A549 (cell line): ENCODE data around the gene BSND. TPM values are rescaled to one million over a fixed set of nuclear protein-coding genes. Genes with fewer than 3 reads are reported as not detected.

ENCODE experiments used
- ATAC-seq, 2 experiments: fragments of 200-7000 bp in 1 of 2; fragments of >200 bp in 1 of 2; cut with Nextera tagmentation in 1 of 2; cut with Tn5 transposase in 1 of 2; 3 replicates each; pipeline versions ENCODE4 v1.8.0 to v1.9.1; 2018 to 2020; ENCODE audit warnings: mild to moderate bottlenecking in 1 of 2, moderate library complexity in 1 of 2
- CTCF ChIA-PET: fragments of 300-600 bp; sonication (Branson Sonifier 250); formaldehyde crosslinking; extraction: SDS; loops from one replicate; lab custom pipeline; 2021; ENCODE audit warnings: antibody characterized with exemption, inconsistent platforms; lab: Yijun Ruan, JAX
- POLR2A ChIA-PET: fragments of 350-600 bp; formaldehyde crosslinking; extraction: SDS; loops from one replicate; lab custom pipeline; 2021; ENCODE audit warnings: antibody characterized with exemption, inconsistent platforms; lab: Yijun Ruan, JAX
- DNase-seq, 2 experiments: peaks; one replicate each; pipeline versions ENCODE4 v3.0.0 to v3.0.0-alpha.2; 2011 to 2016; ENCODE audit warnings: low read depth in 1 of 2, low spot score in 1 of 2
- FAIRE-seq: peaks from 2 replicates; lab custom pipeline; 2011; peaks lifted over from hg19 to GRCh38; lab: Jason Lieb, UNC
- H3K27ac ChIP-seq, 2 experiments: fragments of >200 bp; sonication (Bioruptor Twin); formaldehyde crosslinking; 3 replicates each; pipeline ENCODE4 v1.5.1; 2016 to 2017
- H3K4me1 ChIP-seq: fragments of >200 bp; sonication (Bioruptor Twin); formaldehyde crosslinking; 3 replicates; pipeline ENCODE4 v1.6.1; 2016
- H3K4me2 ChIP-seq: fragments of >200 bp; sonication (Bioruptor Twin); formaldehyde crosslinking; 3 replicates; pipeline ENCODE4 v1.6.1; 2016
- H3K4me3 ChIP-seq: fragments of >200 bp; sonication (Bioruptor Twin); formaldehyde crosslinking; 3 replicates; pipeline ENCODE4 v1.5.1; 2016
- H3K9me3 ChIP-seq: fragments of >200 bp; sonication (Bioruptor Twin); formaldehyde crosslinking; 3 replicates; pipeline ENCODE4 v1.6.1; 2016
- ELK1 ChIP-seq: fragments of 150-350 bp; IDR thresholded peaks from 2 replicates; pipeline ENCODE4 v1.6.1; 2014; ENCODE audit warnings: low read depth, mild to moderate bottlenecking, low read length
- EP300 ChIP-seq, 2 experiments: fragments of >200 bp; sonication (Bioruptor Twin); formaldehyde crosslinking; IDR thresholded peaks; 2 replicates in 1 of 2; 3 replicates in 1 of 2; pipeline ENCODE4 v1.6.1; 2016 to 2017
- HMGXB4 ChIP-seq: fragments of 250-450 bp; sonication (Bioruptor Pico); IDR thresholded peaks from 2 replicates; pipeline ENCODE4 v1.5.0; 2021; ENCODE audit warnings: mild to moderate bottlenecking, moderate library complexity, borderline replicate concordance
- HOXA7 ChIP-seq: fragments of 250-450 bp; sonication (Bioruptor Pico); IDR thresholded peaks from 2 replicates; pipeline ENCODE4 v1.5.0; 2020; ENCODE audit warnings: mild to moderate bottlenecking, moderate library complexity
- HOXB13 ChIP-seq: fragments of 250-450 bp; sonication (Bioruptor Pico); IDR thresholded peaks from 2 replicates; pipeline ENCODE4 v1.5.0; 2020; ENCODE audit warnings: low read depth, mild to moderate bottlenecking, moderate library complexity
- HOXB5 ChIP-seq: fragments of 250-450 bp; sonication (Bioruptor Pico); IDR thresholded peaks from 2 replicates; pipeline ENCODE4 v1.5.0; 2020; ENCODE audit warnings: mild to moderate bottlenecking, moderate library complexity
- JUN ChIP-seq, 2 experiments: fragments of >200 bp; sonication (Bioruptor Twin); formaldehyde crosslinking; IDR thresholded peaks; 2 replicates in 1 of 2; 3 replicates in 1 of 2; pipeline ENCODE4 v1.6.1; 2016 to 2017
- MAFK ChIP-seq: fragments of 450-650 bp; IDR thresholded peaks from 2 replicates; pipeline ENCODE4 v1.6.1; 2014; ENCODE audit not compliant: partially characterized antibody
- NR3C1 ChIP-seq: fragments of >200 bp; sonication (Bioruptor Twin); formaldehyde crosslinking; IDR thresholded peaks from 3 replicates; pipeline ENCODE4 v1.6.1; 2017
- POLR2AphosphoS2 ChIP-seq: conservative IDR thresholded peaks from 2 replicates; pipeline ENCODE4 v1.6.1; 2012; ENCODE audit warnings: low read length, improper control_type of control experiment, inconsistent platforms
- RAD21 ChIP-seq, 2 experiments: fragments of >200 bp in 1 of 2; sonication (Bioruptor Twin) in 1 of 2; formaldehyde crosslinking in 1 of 2; IDR thresholded peaks in 1 of 2; conservative IDR thresholded peaks in 1 of 2; 2 replicates in 1 of 2; 3 replicates in 1 of 2; pipeline ENCODE4 v1.6.1; 2012 to 2018; ENCODE audit warnings: inconsistent platforms in 1 of 2
- RCOR1 ChIP-seq: fragments of 150-350 bp; IDR thresholded peaks from 2 replicates; pipeline ENCODE4 v1.6.1; 2014; ENCODE audit warnings: antibody characterized with exemption, low read length, low read depth
- RFX5 ChIP-seq: fragments of 450-650 bp; IDR thresholded peaks from 2 replicates; pipeline ENCODE4 v1.7.1; 2014; ENCODE audit warnings: antibody characterized with exemption, mild to moderate bottlenecking, moderate library complexity
- SREBF2 ChIP-seq: fragments of 450-650 bp; IDR thresholded peaks from 2 replicates; pipeline ENCODE4 v1.6.1; 2014; ENCODE audit warnings: mild to moderate bottlenecking, moderate library complexity
- TP53 ChIP-seq: fragments of 250-450 bp; sonication (Bioruptor Pico); IDR thresholded peaks from 2 replicates; pipeline ENCODE4 v1.5.0; 2021; ENCODE audit warnings: mild to moderate bottlenecking, moderate library complexity
- ZC3H11A ChIP-seq: fragments of 450-650 bp; IDR thresholded peaks from 2 replicates; pipeline ENCODE4 v1.6.1; 2014; ENCODE audit warnings: antibody characterized with exemption, mild to moderate bottlenecking
- WGBS: methylation state at CpG from one replicate; pipeline ENCODE4 v1.1.6; 2017; ENCODE audit errors: missing lambda C conversion rate; 5-methylcytosine and 5-hydroxymethylcytosine counted together
- polyA plus RNA-seq, 4 experiments: library from polyadenylated mRNA; depleted of rRNA in 3 of 4; stranded (reverse); fragments of >200 nt; fragmentation: RNase III in 1 of 4; extraction: RNeasy Plus Mini Kit Qiagen cat#74134 plus additional on column Dnase treatment in 1 of 4; gene quantifications; 2 replicates in 3 of 4; 3 replicates in 1 of 4; pipeline ENCODE4 v1.2.3, GENCODE V29; 2011 to 2017
- TF ChIP-seq, protein P1 (sequence below): fragments of 250-450 bp; sonication (Bioruptor Pico); IDR thresholded peaks from 2 replicates; pipeline ENCODE4 v1.5.0; 2020; ENCODE audit warnings: low read depth, mild to moderate bottlenecking, moderate library complexity
- TF ChIP-seq, protein P2 (sequence below): fragments of 450-650 bp; IDR thresholded peaks from 2 replicates; pipeline ENCODE4 v1.6.1; 2014; ENCODE audit warnings: antibody characterized with exemption
- TF ChIP-seq, protein P3 (sequence below): fragments of >200 bp; sonication (Bioruptor Twin); formaldehyde crosslinking; IDR thresholded peaks from 3 replicates; pipeline ENCODE4 v1.6.1; 2016
- TF ChIP-seq, protein P4 (sequence below): IDR thresholded peaks from 2 replicates; pipeline ENCODE4 v1.6.1; 2012

BSND gene
- polyA plus RNA-seq, 2 of the 4 experiments (the other 2 are of a cell fraction): not detected

DNA sequence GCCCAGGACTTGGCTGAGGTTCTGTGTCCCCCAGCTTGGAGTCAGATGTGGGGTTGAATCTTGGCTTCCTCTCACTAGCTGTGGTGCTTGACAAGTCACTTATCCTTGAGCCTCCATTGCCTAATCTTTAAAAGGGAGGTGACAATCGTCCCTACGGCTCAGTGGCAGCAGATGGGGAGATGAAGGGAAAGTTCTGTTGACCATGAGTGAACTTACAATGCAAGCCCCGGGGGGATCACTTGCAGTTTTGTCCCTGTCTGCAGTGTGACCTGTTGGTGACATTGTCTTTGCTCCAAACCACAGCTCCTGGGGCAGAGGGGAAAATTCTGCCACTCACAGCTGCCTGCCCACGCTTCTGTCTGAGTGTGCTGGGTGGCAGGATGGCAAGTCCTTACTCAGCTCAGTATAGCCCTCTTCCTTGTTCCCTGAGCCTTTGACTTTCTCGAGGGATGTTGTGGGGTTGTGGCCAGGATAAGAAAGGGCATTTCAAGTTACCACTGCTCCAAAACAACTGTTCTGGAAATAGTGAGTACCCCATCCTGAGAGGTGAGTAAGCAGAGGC is 42.3 kb downstream of the BSND start:
- peaks cover 16% of the 10 kb centered on the region for H3K4me1 ChIP-seq
- ATAC-seq: no peak
- TF ChIP-seq HMGXB4 (CRISPR knock-in tag): no peak
- no peak for TF ChIP-seq ZC3H11A
- TF ChIP-seq RCOR1: no peak
- no peak for TF ChIP-seq HOXA7 (CRISPR knock-in tag)
- no peak for TF ChIP-seq HOXB5 (CRISPR knock-in tag)
- TF ChIP-seq, protein P1, sequence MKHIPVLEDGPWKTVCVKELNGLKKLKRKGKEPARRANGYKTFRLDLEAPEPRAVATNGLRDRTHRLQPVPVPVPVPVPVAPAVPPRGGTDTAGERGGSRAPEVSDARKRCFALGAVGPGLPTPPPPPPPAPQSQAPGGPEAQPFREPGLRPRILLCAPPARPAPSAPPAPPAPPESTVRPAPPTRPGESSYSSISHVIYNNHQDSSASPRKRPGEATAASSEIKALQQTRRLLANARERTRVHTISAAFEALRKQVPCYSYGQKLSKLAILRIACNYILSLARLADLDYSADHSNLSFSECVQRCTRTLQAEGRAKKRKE (CRISPR knock-in tag): no peak
- no peak for TF ChIP-seq MAFK
- TF ChIP-seq, protein P2, sequence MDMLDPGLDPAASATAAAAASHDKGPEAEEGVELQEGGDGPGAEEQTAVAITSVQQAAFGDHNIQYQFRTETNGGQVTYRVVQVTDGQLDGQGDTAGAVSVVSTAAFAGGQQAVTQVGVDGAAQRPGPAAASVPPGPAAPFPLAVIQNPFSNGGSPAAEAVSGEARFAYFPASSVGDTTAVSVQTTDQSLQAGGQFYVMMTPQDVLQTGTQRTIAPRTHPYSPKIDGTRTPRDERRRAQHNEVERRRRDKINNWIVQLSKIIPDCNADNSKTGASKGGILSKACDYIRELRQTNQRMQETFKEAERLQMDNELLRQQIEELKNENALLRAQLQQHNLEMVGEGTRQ: no peak
- TF ChIP-seq SREBF2: no peak
- TF ChIP-seq HOXB13: no peak
- H3K4me3 ChIP-seq: peak overlapping the region; percentile 52; the same call in 2 of the 3 replicates
- no peak overlapping the region for H3K27ac ChIP-seq
- DNase-seq: no peak
- WGBS: 63% methylated on average over 5 of the region's 5 CpGs
- ChIA-PET POLR2A (no interaction called here), CTCF (interaction anchor here (1.4 kb wide), 1 partner anchor 19 kb away, joined by 5 read pairs; no protein-coding TSS in a partner anchor)
- no peaks in the 10 kb centered on the region for H3K9me3 ChIP-seq
- H3K4me2 ChIP-seq: peak overlapping the region; percentile 94
- no peak for FAIRE-seq

DNA sequence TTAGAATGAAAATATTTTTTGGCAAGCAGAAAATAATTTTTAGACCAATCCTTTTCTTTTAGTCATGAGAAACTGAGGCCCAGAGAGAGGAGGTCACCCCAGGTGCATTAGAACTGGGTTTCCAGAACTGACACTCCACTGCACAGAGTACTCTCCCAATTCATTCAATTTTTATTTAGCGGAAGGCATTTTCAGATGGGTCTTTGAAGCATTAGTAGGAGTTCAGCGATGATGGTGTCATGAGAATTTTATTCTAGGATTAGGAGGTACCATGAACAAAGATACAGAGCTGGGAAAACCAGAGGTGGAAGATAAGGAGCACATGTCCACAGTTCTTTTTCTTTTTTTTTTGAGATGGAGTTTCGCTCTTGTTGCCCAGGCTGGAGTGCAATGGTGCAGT is 42.9 kb downstream of the BSND start:
- DNase-seq: no peak
- Histone ChIP-seq H3K27ac (no peak overlapping the region), H3K4me1 (peaks cover 15% of the 10 kb centered on the region), H3K9me3 (no peaks in the 10 kb centered on the region), H3K4me3 (no peak overlapping the region), H3K4me2 (no peak overlapping the region; the same call in 2 of the 3 replicates)
- FAIRE-seq: no peak
- ATAC-seq: no peak
- CTCF ChIA-PET: no interaction called here
- TF ChIP-seq RAD21 (conservative IDR thresholded peaks at IDR 0.05 in 1 of 2, IDR thresholded peaks at IDR 0.05 in 1 of 2) (no peak), RFX5 (no peak), EP300 (IDR thresholded peaks at IDR 0.05) (no peak), NR3C1 (no peak), TP53 (no peak), POLR2AphosphoS2 (no peak), ELK1 (no peak), JUN (IDR thresholded peaks at IDR 0.05) (no peak)
- TF ChIP-seq, protein P1 (CRISPR knock-in tag): no peak
- TF ChIP-seq, protein P3, sequence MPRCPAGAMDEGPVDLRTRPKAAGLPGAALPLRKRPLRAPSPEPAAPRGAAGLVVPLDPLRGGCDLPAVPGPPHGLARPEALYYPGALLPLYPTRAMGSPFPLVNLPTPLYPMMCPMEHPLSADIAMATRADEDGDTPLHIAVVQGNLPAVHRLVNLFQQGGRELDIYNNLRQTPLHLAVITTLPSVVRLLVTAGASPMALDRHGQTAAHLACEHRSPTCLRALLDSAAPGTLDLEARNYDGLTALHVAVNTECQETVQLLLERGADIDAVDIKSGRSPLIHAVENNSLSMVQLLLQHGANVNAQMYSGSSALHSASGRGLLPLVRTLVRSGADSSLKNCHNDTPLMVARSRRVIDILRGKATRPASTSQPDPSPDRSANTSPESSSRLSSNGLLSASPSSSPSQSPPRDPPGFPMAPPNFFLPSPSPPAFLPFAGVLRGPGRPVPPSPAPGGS: no peak
- TF ChIP-seq, protein P4, sequence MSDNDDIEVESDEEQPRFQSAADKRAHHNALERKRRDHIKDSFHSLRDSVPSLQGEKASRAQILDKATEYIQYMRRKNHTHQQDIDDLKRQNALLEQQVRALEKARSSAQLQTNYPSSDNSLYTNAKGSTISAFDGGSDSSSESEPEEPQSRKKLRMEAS: no peak
- POLR2A ChIA-PET: no interaction called here
- 96% methylated on average over 3 of the region's 3 CpGs for WGBS
